Neural crest cell (in vitro differentiated cells): ENCODE results near the gene TRABD. TPM values are rescaled to one million over a fixed set of nuclear protein-coding genes. Genes with fewer than 3 reads are reported as not detected.

Experiments used
- DNase-seq: peaks from one replicate; pipeline ENCODE4 v3.0.0; 2021; ENCODE audit warnings: low read depth, mixed read lengths, low spot score
- H3K27ac Mint-ChIP-seq: one replicate; pipeline ENCODE4 v1.8.0; 2021; ENCODE audit warnings: mild to moderate bottlenecking, mixed read lengths; ENCODE audit not compliant: unreplicated experiment
- H3K27me3 Mint-ChIP-seq: 2 replicates; pipeline ENCODE4 v1.8.0; 2021; ENCODE audit warnings: low read depth, mild to moderate bottlenecking, mixed read lengths
- H3K36me3 Mint-ChIP-seq: 2 replicates; pipeline ENCODE4 v1.8.0; 2021; ENCODE audit warnings: low read depth, mild to moderate bottlenecking, mixed read lengths
- H3K4me1 Mint-ChIP-seq: 2 replicates; pipeline ENCODE4 v1.8.0; 2021; ENCODE audit warnings: mixed read lengths
- H3K4me3 Mint-ChIP-seq: one replicate; pipeline ENCODE4 v1.8.0; 2021; ENCODE audit warnings: mild to moderate bottlenecking, mixed read lengths
- H3K9me3 Mint-ChIP-seq: 2 replicates; pipeline ENCODE4 v1.8.0; 2021; ENCODE audit warnings: mixed read lengths
- total RNA-seq: library from RNA; stranded (reverse); gene quantifications from 2 replicates; pipeline ENCODE4 v1.2.1, GENCODE V29; 2021
- TF ChIP-seq, protein P1 (sequence below): fragments of 200-600 bp; sonication (generic); conservative IDR thresholded peaks from 2 replicates; pipeline ENCODE4 v1.5.0; 2021; ENCODE audit warnings: antibody characterized with exemption, mild to moderate bottlenecking

Gene TRABD
- total RNA-seq, 1 donor from 2014 or later: 45.7 TPM

GRCh38 chr22:50213263-50213662, 27.6 kb downstream of the TRABD start:
- H3K27ac Mint-ChIP-seq: peak overlapping the region; percentile 67
- TF ChIP-seq, protein P1, sequence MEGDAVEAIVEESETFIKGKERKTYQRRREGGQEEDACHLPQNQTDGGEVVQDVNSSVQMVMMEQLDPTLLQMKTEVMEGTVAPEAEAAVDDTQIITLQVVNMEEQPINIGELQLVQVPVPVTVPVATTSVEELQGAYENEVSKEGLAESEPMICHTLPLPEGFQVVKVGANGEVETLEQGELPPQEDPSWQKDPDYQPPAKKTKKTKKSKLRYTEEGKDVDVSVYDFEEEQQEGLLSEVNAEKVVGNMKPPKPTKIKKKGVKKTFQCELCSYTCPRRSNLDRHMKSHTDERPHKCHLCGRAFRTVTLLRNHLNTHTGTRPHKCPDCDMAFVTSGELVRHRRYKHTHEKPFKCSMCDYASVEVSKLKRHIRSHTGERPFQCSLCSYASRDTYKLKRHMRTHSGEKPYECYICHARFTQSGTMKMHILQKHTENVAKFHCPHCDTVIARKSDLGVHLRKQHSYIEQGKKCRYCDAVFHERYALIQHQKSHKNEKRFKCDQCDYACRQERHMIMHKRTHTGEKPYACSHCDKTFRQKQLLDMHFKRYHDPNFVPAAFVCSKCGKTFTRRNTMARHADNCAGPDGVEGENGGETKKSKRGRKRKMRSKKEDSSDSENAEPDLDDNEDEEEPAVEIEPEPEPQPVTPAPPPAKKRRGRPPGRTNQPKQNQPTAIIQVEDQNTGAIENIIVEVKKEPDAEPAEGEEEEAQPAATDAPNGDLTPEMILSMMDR: no peak
- H3K4me1 Mint-ChIP-seq: peaks cover 5% of the 10 kb centered on the region
- H3K9me3 Mint-ChIP-seq: no peaks in the 10 kb centered on the region
- no peak overlapping the region for H3K4me3 Mint-ChIP-seq
- H3K36me3 Mint-ChIP-seq: peaks cover 28% of the 10 kb centered on the region
- H3K27me3 Mint-ChIP-seq: peaks cover 4% of the 10 kb centered on the region
- no peak for DNase-seq

DNA sequence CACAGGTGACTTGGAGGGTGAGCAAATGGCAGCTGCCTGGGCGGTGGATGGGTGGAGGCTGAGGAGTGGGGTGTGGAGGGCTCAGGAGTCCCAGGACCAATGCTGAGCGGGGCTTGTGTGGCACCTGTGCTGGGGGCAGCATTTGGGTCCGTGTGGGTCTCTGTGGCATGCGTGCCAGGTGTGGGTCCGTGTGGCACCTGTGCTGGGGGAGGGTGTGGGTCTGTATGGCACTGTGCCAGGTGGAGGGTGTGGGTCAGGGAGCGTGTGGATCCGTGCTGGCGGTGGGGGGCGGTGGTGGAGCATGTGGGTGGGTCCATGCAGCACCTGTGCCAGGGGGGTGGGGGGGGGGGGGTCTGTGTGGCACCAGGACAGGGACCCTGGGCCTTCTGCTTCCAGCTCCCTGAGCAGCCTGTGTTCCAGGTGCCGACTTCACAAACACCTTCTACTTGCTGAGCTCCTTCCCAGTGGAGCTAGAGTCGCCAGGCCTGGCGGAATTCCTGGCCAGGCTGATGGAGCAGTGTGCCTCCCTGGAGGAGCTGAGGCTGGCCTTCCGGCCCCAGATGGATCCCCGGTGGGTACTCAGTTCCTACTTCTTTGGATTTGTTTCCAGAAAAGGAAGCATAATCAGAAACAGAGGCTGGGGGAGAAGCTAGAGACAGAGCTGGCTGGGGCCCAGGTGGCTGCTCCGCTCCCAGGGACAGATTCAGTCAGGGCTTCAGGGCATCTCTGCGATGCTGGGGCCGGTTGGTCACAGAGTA, 29.8 kb downstream of the TRABD start:
- Mint-ChIP-seq H3K4me1 (no peaks in the 10 kb centered on the region), H3K4me3 (no peak overlapping the region), H3K27me3 (no peaks in the 10 kb centered on the region), H3K27ac (no peak overlapping the region), H3K36me3 (peaks cover 25% of the 10 kb centered on the region), H3K9me3 (no peaks in the 10 kb centered on the region)
- TF ChIP-seq, protein P1: no peak
- DNase-seq: no peak

- no peaks in the 10 kb centered on the region for H3K9me3 Mint-ChIP-seq
- no peak overlapping the region for H3K27ac Mint-ChIP-seq
- TF ChIP-seq, protein P1: no peak
- no peak for DNase-seq
- H3K4me3 Mint-ChIP-seq: no peak overlapping the region
- peaks cover 25% of the 10 kb centered on the region for H3K36me3 Mint-ChIP-seq
- no peaks in the 10 kb centered on the region for H3K4me1 Mint-ChIP-seq
- no peaks in the 10 kb centered on the region for H3K27me3 Mint-ChIP-seq
Measured at GRCh38 chr22:50216055-50216683, 30.5 kb downstream of the TRABD start.

GRCh38 chr22:50216684-50217520, 31.2 kb downstream of the TRABD start:
- TF ChIP-seq, protein P1: no peak
- no peaks in the 10 kb centered on the region for H3K27me3 Mint-ChIP-seq
- DNase-seq: no peak
- no peaks in the 10 kb centered on the region for H3K9me3 Mint-ChIP-seq
- H3K4me3 Mint-ChIP-seq: no peak overlapping the region
- H3K27ac Mint-ChIP-seq: no peak overlapping the region
- H3K4me1 Mint-ChIP-seq: no peaks in the 10 kb centered on the region
- H3K36me3 Mint-ChIP-seq: peaks cover 23% of the 10 kb centered on the region

GRCh38 chr22:50217543-50218152, 31.9 kb downstream of the TRABD start:
- H3K27ac Mint-ChIP-seq: no peak overlapping the region
- H3K4me3 Mint-ChIP-seq: no peak overlapping the region
- DNase-seq: no peak
- peaks cover 17% of the 10 kb centered on the region for H3K36me3 Mint-ChIP-seq
- H3K9me3 Mint-ChIP-seq: no peaks in the 10 kb centered on the region
- no peaks in the 10 kb centered on the region for H3K27me3 Mint-ChIP-seq
- H3K4me1 Mint-ChIP-seq: no peaks in the 10 kb centered on the region
- TF ChIP-seq, protein P1: no peak
